Vagina (tissue), 2 donors: ENCODE measurements around the gene SPRR2E.

ENCODE experiments used
- POLR2A ChIP-seq, 2 donors: fragments of 450-650 bp; IDR thresholded peaks; one replicate each; pipeline ENCODE4 v1.6.1; 2017; ENCODE audit warnings: antibody characterized with exemption in 2 of 2, mild to moderate bottlenecking in 2 of 2, moderate library complexity in 2 of 2
- TF ChIP-seq, protein P1 (sequence below), 3 experiments: fragments of 450-650 bp in 2 of 3; fragments of 200-600 bp in 1 of 3; sonication (generic) in 1 of 3; IDR thresholded peaks; one replicate each; pipeline ENCODE4 v1.5.1; 2017 to 2019; ENCODE audit warnings: antibody characterized with exemption in 3 of 3, mild to moderate bottlenecking in 2 of 3, moderate library complexity in 2 of 3

DNA sequence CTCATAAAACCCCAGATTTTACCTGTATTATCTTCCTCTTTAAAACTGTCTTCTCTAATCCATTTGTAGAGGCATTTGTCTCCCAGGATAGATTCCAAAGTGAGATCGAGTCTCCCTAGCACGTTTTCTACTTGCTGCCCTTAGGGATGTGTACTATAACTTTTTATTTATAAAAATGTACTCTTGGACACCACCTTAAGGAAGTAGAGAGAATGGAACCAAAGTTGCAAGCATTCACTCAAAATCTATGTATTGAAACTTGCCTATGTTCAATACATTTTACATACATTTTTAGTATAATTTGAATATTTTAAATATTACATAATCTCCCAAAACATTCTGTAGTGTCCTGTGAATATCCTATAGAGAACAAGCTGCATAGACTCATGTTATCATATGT lies 36.2 kb downstream of the SPRR2E start:
- TF ChIP-seq POLR2A (IDR thresholded peaks at IDR 0.05) = no peak
- TF ChIP-seq, protein P1, sequence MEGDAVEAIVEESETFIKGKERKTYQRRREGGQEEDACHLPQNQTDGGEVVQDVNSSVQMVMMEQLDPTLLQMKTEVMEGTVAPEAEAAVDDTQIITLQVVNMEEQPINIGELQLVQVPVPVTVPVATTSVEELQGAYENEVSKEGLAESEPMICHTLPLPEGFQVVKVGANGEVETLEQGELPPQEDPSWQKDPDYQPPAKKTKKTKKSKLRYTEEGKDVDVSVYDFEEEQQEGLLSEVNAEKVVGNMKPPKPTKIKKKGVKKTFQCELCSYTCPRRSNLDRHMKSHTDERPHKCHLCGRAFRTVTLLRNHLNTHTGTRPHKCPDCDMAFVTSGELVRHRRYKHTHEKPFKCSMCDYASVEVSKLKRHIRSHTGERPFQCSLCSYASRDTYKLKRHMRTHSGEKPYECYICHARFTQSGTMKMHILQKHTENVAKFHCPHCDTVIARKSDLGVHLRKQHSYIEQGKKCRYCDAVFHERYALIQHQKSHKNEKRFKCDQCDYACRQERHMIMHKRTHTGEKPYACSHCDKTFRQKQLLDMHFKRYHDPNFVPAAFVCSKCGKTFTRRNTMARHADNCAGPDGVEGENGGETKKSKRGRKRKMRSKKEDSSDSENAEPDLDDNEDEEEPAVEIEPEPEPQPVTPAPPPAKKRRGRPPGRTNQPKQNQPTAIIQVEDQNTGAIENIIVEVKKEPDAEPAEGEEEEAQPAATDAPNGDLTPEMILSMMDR (IDR thresholded peaks at IDR 0.05) = no peak
